Mesendoderm (in vitro differentiated cells): ENCODE results near the gene MRPS18A.

Source experiments
- DNase-seq: peaks from one replicate; pipeline ENCODE4 v3.0.0; 2013
- H2AK5ac ChIP-seq: 2 replicates; pipeline ENCODE4 v1.6.1; 2013; ENCODE audit warnings: low read length, inconsistent platforms
- H2BK120ac ChIP-seq: 2 replicates; pipeline ENCODE4 v1.6.1; 2013; ENCODE audit warnings: low read depth, mild to moderate bottlenecking, low read length, moderate library complexity, mixed read lengths
- H2BK15ac ChIP-seq: replicated peaks from 2 replicates; pipeline ENCODE4 v1.6.1; 2013; ENCODE audit warnings: low read depth, mild to moderate bottlenecking, moderate library complexity
- H2BK5ac ChIP-seq: 2 replicates; pipeline ENCODE4 v1.6.1; 2013; ENCODE audit warnings: low read length, inconsistent platforms
- H3K18ac ChIP-seq: 2 replicates; pipeline ENCODE4 v1.6.1; 2013; ENCODE audit warnings: mild to moderate bottlenecking, low read length, mixed read lengths
- H3K23ac ChIP-seq: one replicate; pipeline ENCODE4 v1.6.1; 2013; ENCODE audit warnings: low read length
- H3K27ac ChIP-seq: 2 replicates; pipeline ENCODE4 v1.5.1; 2013; ENCODE audit warnings: low read depth, mild to moderate bottlenecking, inconsistent platforms, low read length, moderate library complexity
- H3K27me3 ChIP-seq: 2 replicates; pipeline ENCODE4 v1.6.1; 2013; ENCODE audit warnings: low read length, control low read depth, mild to moderate bottlenecking, inconsistent platforms; ENCODE audit not compliant: insufficient read depth, poor library complexity
- H3K36me3 ChIP-seq: 2 replicates; pipeline ENCODE4 v1.6.1; 2013; ENCODE audit warnings: low read length, inconsistent platforms; ENCODE audit not compliant: control insufficient read depth, insufficient read depth
- H3K4ac ChIP-seq: one replicate; pipeline ENCODE4 v1.6.1; 2013; ENCODE audit warnings: low read depth, mild to moderate bottlenecking, low read length, moderate library complexity
- H3K4me1 ChIP-seq: 2 replicates; pipeline ENCODE4 v1.6.1; 2013; ENCODE audit warnings: low read depth, low read length, inconsistent platforms; ENCODE audit not compliant: control insufficient read depth
- H3K4me2 ChIP-seq: 2 replicates; pipeline ENCODE4 v1.6.1; 2013; ENCODE audit warnings: low read length
- H3K4me3 ChIP-seq: 2 replicates; pipeline ENCODE4 v1.5.1; 2013; ENCODE audit warnings: mild to moderate bottlenecking, low read length
- H3K56ac ChIP-seq: one replicate; pipeline ENCODE4 v1.6.1; 2013; ENCODE audit warnings: low read length
- H3K79me1 ChIP-seq: 2 replicates; pipeline ENCODE4 v1.6.1; 2013; ENCODE audit warnings: low read length, inconsistent platforms
- H3K79me2 ChIP-seq: 2 replicates; pipeline ENCODE4 v1.6.1; 2013; ENCODE audit warnings: mild to moderate bottlenecking, low read length; ENCODE audit not compliant: control insufficient read depth, insufficient read depth
- H3K9ac ChIP-seq: 2 replicates; pipeline ENCODE4 v1.6.1; 2013; ENCODE audit warnings: low read length, inconsistent platforms
- H4K5ac ChIP-seq: one replicate; pipeline ENCODE4 v1.6.1; 2013; ENCODE audit warnings: low read length
- H4K8ac ChIP-seq: one replicate; pipeline ENCODE4 v1.6.1; 2013; ENCODE audit warnings: low read depth, mild to moderate bottlenecking, control low read depth, low read length, moderate library complexity
- WGBS: extraction: QIAGEN DNeasy Blood & Tissue Kit; methylation state at CpG from one replicate; pipeline ENCODE4 v1.1.7; 2013; ENCODE audit warnings: low lambda C conversion rate, missing lambda C conversion rate; ENCODE audit not compliant: insufficient coverage; ENCODE audit errors: extremely low coverage; 5-methylcytosine and 5-hydroxymethylcytosine counted together

Gene MRPS18A

DNA sequence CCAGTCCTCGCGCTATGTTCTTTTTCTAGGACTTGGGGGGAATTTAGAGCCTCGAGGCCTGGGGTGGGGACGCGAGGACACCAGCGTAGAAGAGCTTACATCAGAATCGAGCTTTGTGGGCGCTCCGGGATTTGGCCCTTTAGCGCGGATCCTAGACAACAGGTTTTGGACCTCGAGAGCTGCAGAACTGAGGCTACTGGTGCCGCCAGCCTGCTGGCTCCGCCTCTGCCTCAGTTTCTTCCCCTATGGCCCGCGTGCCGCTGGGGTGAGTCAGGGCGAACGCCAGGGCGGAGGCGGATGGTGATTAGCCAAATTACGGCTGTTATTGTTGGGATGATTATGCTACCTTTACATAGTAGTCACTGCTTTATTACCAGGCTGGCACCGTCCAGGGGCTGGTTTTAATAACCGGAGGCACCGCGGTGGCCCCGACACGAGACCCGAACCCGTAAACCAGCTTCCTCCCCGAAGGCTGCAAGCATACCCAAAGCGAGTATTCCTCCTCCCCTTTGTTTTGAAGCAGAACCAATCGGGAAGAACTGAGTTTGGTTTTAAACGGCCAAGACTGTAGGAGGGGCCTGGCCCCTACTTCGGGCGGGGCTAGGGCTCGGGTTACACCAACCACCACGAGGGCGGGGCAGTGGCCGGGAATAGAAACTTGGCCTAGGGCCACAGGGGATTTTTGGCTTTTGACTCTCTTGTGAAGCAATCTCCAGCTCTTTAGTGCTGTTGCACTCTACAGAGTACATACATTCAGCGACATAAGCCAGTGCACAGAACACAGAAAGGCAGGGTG lies 57.9 kb downstream of the MRPS18A start:
- H4K5ac ChIP-seq: peak overlapping the region; percentile 71
- H3K36me3 ChIP-seq: peaks cover 7% of the 10 kb centered on the region
- peak overlapping the region; percentile 78 for H2AK5ac ChIP-seq
- peak overlapping the region; percentile 75 for H3K18ac ChIP-seq
- peak; percentile 99 for DNase-seq
- H3K23ac ChIP-seq: peak overlapping the region; percentile 98
- peaks cover 3% of the 10 kb centered on the region for H3K4me1 ChIP-seq
- H3K27me3 ChIP-seq: no peaks in the 10 kb centered on the region
- no peak overlapping the region for H2BK120ac ChIP-seq
- H3K27ac ChIP-seq: peak overlapping the region; percentile 74
- H3K4ac ChIP-seq: peak overlapping the region; percentile 82
- H2BK15ac ChIP-seq: no peak overlapping the region
- H3K56ac ChIP-seq: peak overlapping the region; percentile 97
- no CpG with 5 or more reads among the region's 41 CpGs for WGBS
- peaks cover 12% of the 10 kb centered on the region for H3K79me2 ChIP-seq
- peak overlapping the region; percentile 99 for H2BK5ac ChIP-seq
- peaks cover 17% of the 10 kb centered on the region for H3K79me1 ChIP-seq
- H3K9ac ChIP-seq: peak overlapping the region; percentile 98
- H3K4me2 ChIP-seq: peak overlapping the region; percentile 100
- H3K4me3 ChIP-seq: peak overlapping the region; percentile 88
- no peak overlapping the region for H4K8ac ChIP-seq

DNA sequence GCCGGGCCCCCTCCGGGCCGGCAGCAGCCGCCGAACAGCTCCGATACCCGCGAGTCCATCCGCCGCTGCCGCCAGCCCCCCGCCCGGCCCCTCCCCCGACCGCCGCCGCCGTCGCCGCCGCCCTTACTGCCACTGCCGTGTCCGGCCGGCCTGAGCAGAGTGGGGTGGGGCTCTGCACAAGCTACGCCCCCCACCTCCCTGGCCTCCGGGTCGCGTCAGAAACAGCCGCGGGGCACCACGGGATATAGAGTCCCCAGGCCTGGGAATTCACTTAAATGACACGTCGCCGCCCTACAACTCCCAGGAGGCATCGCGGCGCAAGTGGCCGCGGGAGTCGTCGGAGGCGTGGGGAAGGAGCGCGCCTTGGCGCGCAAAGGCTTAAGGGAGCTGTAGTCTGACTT lies 58.5 kb downstream of the MRPS18A start, which contains the start of gene GTPBP2:
Gene GTPBP2 (minus strand): TSS at position 161 of the 401 bp plus-strand sequence. CDS start 102 bp downstream, at position 59.
- H3K18ac ChIP-seq: peak within 1 kb of the TSS; percentile 94
- peak within 1 kb of the TSS; percentile 74 for H3K27ac ChIP-seq
- peaks cover 10% of the 10 kb centered on the region for H3K36me3 ChIP-seq
- peaks cover 12% of the 10 kb centered on the region for H3K79me2 ChIP-seq
- peak within 1 kb of the TSS; percentile 98 for H3K23ac ChIP-seq
- H3K4me3 ChIP-seq: peak within 1 kb of the TSS; percentile 88
- no CpG with 5 or more reads among the region's 46 CpGs for WGBS
- peaks cover 3% of the 10 kb centered on the region for H3K4me1 ChIP-seq
- DNase-seq: peak; percentile 100
- peak within 1 kb of the TSS; percentile 97 for H3K56ac ChIP-seq
- peak within 1 kb of the TSS; percentile 88 for H2BK120ac ChIP-seq
- peak within 1 kb of the TSS; percentile 100 for H3K4me2 ChIP-seq
- H4K5ac ChIP-seq: peak within 1 kb of the TSS; percentile 71
- H4K8ac ChIP-seq: peak within 1 kb of the TSS; percentile 41
- peaks cover 17% of the 10 kb centered on the region for H3K79me1 ChIP-seq
- no peaks in the 10 kb centered on the region for H3K27me3 ChIP-seq
- peak within 1 kb of the TSS; percentile 98 for H3K9ac ChIP-seq
- peak within 1 kb of the TSS; percentile 99 for H3K4ac ChIP-seq
- no peak within 1 kb of the TSS for H2BK15ac ChIP-seq
- H2AK5ac ChIP-seq: peak within 1 kb of the TSS; percentile 78
- H2BK5ac ChIP-seq: peak within 1 kb of the TSS; percentile 99

GRCh38 chr6:43628393-43629103 lies 59.0 kb downstream of the MRPS18A start:
- Histone ChIP-seq H2BK5ac (no peak overlapping the region), H4K8ac (peak overlapping the region; percentile 41), H4K5ac (no peak overlapping the region), H3K79me1 (peaks cover 17% of the 10 kb centered on the region), H3K4me3 (peak overlapping the region; percentile 59), H3K27ac (peak overlapping the region; percentile 49), H2BK120ac (peak overlapping the region; percentile 88), H3K9ac (peak overlapping the region; percentile 78), H3K18ac (peak overlapping the region; percentile 94), H3K4ac (peak overlapping the region; percentile 99), H3K56ac (peak overlapping the region; percentile 86), H3K27me3 (no peaks in the 10 kb centered on the region), H3K79me2 (peaks cover 12% of the 10 kb centered on the region), H3K36me3 (peaks cover 13% of the 10 kb centered on the region), H3K4me1 (peaks cover 3% of the 10 kb centered on the region), H3K23ac (no peak overlapping the region), H2AK5ac (no peak overlapping the region), H2BK15ac (no peak overlapping the region), H3K4me2 (peak overlapping the region; percentile 57)
- peak; percentile 78 for DNase-seq
- WGBS: no CpG with 5 or more reads among the region's 25 CpGs

DNA sequence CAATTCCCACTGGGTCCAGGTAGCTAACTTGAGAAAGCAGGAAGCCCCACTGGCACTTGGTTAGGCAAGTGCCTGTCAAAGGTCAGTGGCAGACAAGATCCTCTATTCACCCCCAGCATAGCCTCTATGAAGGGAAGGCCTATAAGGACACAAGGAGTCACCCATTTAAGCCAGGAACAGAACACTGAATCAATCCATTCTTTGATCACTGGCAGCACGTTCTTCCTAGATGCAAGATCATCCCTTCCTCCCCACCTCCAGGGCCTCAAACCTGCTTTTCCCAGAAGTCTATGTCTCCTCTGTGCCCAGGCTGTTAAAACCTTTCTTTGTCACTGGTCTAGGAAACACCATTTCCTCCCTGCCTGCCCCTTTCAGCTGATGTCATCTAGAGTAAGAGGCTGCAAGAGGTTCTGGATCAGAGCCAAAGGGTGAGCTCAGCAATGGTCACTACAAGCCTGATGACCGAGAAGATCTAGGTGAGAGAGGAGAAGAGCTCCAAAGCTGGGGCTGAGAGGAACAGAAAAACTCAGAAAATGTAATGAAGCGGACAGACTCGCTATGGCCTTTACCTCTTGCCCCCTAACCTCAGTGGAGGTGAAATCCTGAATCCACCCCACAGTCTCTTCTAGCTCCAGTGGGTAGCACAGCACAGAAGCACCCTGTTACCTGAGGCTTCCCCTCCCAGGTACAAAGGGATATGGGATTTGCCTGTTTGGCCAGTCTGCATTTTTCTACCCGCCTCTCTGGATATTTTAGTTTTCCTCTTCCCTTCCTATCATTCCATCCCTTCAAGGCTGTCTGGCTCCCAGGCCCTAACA lies 60.4 kb downstream of the MRPS18A start:
- peak overlapping the region; percentile 25 for H3K9ac ChIP-seq
- no peak overlapping the region for H2BK5ac ChIP-seq
- H3K36me3 ChIP-seq: peaks cover 21% of the 10 kb centered on the region
- H3K4me2 ChIP-seq: no peak overlapping the region
- no peak overlapping the region for H3K4ac ChIP-seq
- peaks cover 12% of the 10 kb centered on the region for H3K79me2 ChIP-seq
- H4K8ac ChIP-seq: no peak overlapping the region
- no peak overlapping the region for H3K23ac ChIP-seq
- peak; percentile 51 for DNase-seq
- H2BK120ac ChIP-seq: no peak overlapping the region
- H3K4me3 ChIP-seq: no peak overlapping the region
- no CpG with 5 or more reads among the region's 5 CpGs for WGBS
- H3K18ac ChIP-seq: no peak overlapping the region
- H3K4me1 ChIP-seq: peaks cover 3% of the 10 kb centered on the region
- H2AK5ac ChIP-seq: no peak overlapping the region
- H3K27ac ChIP-seq: no peak overlapping the region
- H3K27me3 ChIP-seq: no peaks in the 10 kb centered on the region
- peaks cover 17% of the 10 kb centered on the region for H3K79me1 ChIP-seq
- H2BK15ac ChIP-seq: no peak overlapping the region
- H3K56ac ChIP-seq: no peak overlapping the region
- no peak overlapping the region for H4K5ac ChIP-seq

DNA sequence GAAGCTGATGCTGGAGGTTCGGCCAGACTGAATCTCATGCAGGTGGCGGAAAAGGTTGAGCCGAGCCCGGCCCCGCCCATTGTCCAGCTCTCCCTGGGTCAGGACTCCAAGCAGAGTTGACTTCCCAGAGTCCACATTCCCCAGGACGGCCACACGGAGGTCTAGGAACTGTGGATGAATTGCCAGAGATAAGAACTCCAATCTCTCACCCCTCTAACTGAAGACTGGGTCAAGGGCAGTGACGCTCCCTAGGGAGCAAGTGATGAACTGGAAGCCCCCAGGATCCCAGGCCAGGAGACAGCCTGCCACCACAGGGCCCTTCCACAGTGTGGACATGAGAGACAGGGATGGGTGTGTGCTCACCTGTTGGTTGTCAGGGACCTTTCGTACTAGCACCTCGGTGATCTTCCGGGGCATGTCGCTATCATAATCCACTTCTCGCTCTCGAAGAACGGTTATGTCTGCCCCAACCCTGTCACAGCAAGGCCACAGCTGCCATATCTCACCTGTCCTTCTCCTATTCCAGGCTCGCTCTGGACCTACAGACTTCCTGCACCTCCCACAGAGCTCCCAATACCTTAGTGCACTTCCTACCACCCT lies 62.1 kb downstream of the MRPS18A start:
- peaks cover 12% of the 10 kb centered on the region for H3K79me2 ChIP-seq
- H3K27ac ChIP-seq: no peak overlapping the region
- H3K79me1 ChIP-seq: peaks cover 17% of the 10 kb centered on the region

More for the DNA sequence above, 62.1 kb downstream of the MRPS18A start:
- Histone ChIP-seq H3K4me3 (no peak overlapping the region), H3K56ac (no peak overlapping the region), H3K4me1 (peaks cover 3% of the 10 kb centered on the region), H3K18ac (no peak overlapping the region), H3K4me2 (no peak overlapping the region), H3K23ac (no peak overlapping the region), H2BK120ac (no peak overlapping the region), H2BK5ac (no peak overlapping the region), H2BK15ac (no peak overlapping the region), H4K8ac (no peak overlapping the region), H3K9ac (no peak overlapping the region), H3K36me3 (peaks cover 34% of the 10 kb centered on the region), H4K5ac (no peak overlapping the region), H2AK5ac (no peak overlapping the region), H3K4ac (no peak overlapping the region), H3K27me3 (no peaks in the 10 kb centered on the region)
- no CpG with 5 or more reads among the region's 16 CpGs for WGBS
- DNase-seq: no peak
